Stimulated activated CD8-positive, alpha-beta memory T cell treated with anti-CD3 and anti-CD28 coated beads, Interleukin-7, amount 100 ng/mL, for 1 hour (primary cell): ENCODE data around the gene TGM1.
"Not testable (repeated sequence)": the region's sequence is repeated elsewhere in the genome, so short reads cannot be mapped to it uniquely, and the experiment has no call there.

ENCODE experiments used
- DNase-seq, 2 donors: peaks; one replicate each; pipeline ENCODE4 v3.0.0-alpha.2; 2020; ENCODE audit warnings: low read depth in 2 of 2

The TGM1 gene

GRCh38 chr14:24207104-24207551, 55.8 kb downstream of the TGM1 start:
- DNase-seq, result no peak

- no peak for DNase-seq
Measured at GRCh38 chr14:24206260-24207103, 56.5 kb downstream of the TGM1 start.

- DNase-seq, result no peak
Measured at GRCh38 chr14:24204163-24205146, 58.5 kb downstream of the TGM1 start.

- not testable (repeated sequence) for DNase-seq
Measured at GRCh38 chr14:24203249-24203886, 59.6 kb downstream of the TGM1 start.

GRCh38 chr14:24202538-24202937, 60.4 kb downstream of the TGM1 start:
- not testable (repeated sequence) for DNase-seq
